Thyroid gland (tissue), 4 donors: ENCODE results near the gene USP21. TPM values are rescaled to one million over a fixed set of nuclear protein-coding genes. Genes with fewer than 3 reads are reported as not detected.

Experiments
- DNase-seq, 2 donors: peaks; one replicate each; pipeline ENCODE4 v3.0.0-alpha.2; 2019
- H3K27ac ChIP-seq, 3 donors: fragments of 200-600 bp; sonication (generic); 1 replicate in 2 of 3; 2 replicates in 1 of 3; pipeline ENCODE4 v1.5.1; 2016 to 2019; ENCODE audit warnings: mild to moderate bottlenecking in 1 of 3, moderate library complexity in 1 of 3
- H3K27me3 ChIP-seq: fragments of 200-600 bp; sonication (generic); one replicate; pipeline ENCODE4 v1.5.1; 2019
- H3K36me3 ChIP-seq, 2 donors: fragments of 200-600 bp; sonication (generic); one replicate each; pipeline ENCODE4 v1.5.1; 2016 to 2019
- H3K4me1 ChIP-seq, 2 donors: fragments of 200-600 bp; sonication (generic); one replicate each; pipeline ENCODE4 v1.5.1; 2017 to 2019
- H3K4me3 ChIP-seq, 3 donors: fragments of 200-600 bp; sonication (generic); replicated peaks in 1 of 3; 1 replicate in 2 of 3; 2 replicates in 1 of 3; pipeline ENCODE4 v1.5.1; 2016; ENCODE audit warnings: mild to moderate bottlenecking in 1 of 3
- H3K9me3 ChIP-seq: fragments of 200-600 bp; sonication (generic); one replicate; pipeline ENCODE4 v1.5.1; 2017
- CTCF ChIP-seq, 6 experiments: fragments of 200-600 bp in 3 of 6; fragments of 450-650 bp in 3 of 6; sonication (generic) in 3 of 6; IDR thresholded peaks; one replicate each; pipeline ENCODE4 v1.5.1; 2016 to 2019; ENCODE audit warnings: antibody characterized with exemption in 6 of 6, mild to moderate bottlenecking in 2 of 6, inconsistent platforms in 1 of 6, moderate library complexity in 1 of 6
- POLR2A ChIP-seq, 2 donors: fragments of 450-650 bp; IDR thresholded peaks; one replicate each; pipeline ENCODE4 v1.6.1; 2017; ENCODE audit warnings: antibody characterized with exemption in 2 of 2, mild to moderate bottlenecking in 2 of 2, moderate library complexity in 1 of 2
- WGBS, 2 donors: methylation state at CpG; one replicate each; pipeline ENCODE4 v1.1.5; 2017; 5-methylcytosine and 5-hydroxymethylcytosine counted together
- intact Hi-C: fragments of 100-400 bp; cut with DNase I; formaldehyde crosslinking; loops from one replicate; pipeline ENCODE4 v1.15.1; 2023
- total RNA-seq, 4 donors: library from RNA; depleted of rRNA; stranded (reverse); fragments of >200 nt; gene quantifications; one replicate each; pipeline ENCODE4 v1.2.3, GENCODE V29; 2016

Gene USP21
- total RNA-seq, 4 donors from 2014 or later = 21.2 to 27.6 (median 23.0) TPM

GRCh38 chr1:161130266-161130665 is 29.0 kb upstream of the USP21 start:
- Histone ChIP-seq H3K4me1 (peaks cover 20 to 28% of the 10 kb centered on the region in 2 donors), H3K36me3 (peaks cover 10% of the 10 kb centered on the region in 2 donors), H3K27me3 (no peaks in the 10 kb centered on the region), H3K9me3 (no peaks in the 10 kb centered on the region), H3K4me3 (no peak overlapping the region), H3K27ac (no peak overlapping the region)
- 61 to 65% methylated on average over 1 of the region's 1 CpG for WGBS, 2 donors
- TF ChIP-seq POLR2A (IDR thresholded peaks at IDR 0.05) (no peak), CTCF (IDR thresholded peaks at IDR 0.05) (no peak)
- intact Hi-C loops = no loop called here
- DNase-seq = no peak

GRCh38 chr1:161131523-161132409 is 27.5 kb upstream of the USP21 start:
- Histone ChIP-seq H3K4me1 (peaks cover 20 to 28% of the 10 kb centered on the region in 2 donors), H3K9me3 (no peaks in the 10 kb centered on the region), H3K36me3 (peaks cover 10% of the 10 kb centered on the region in 2 donors), H3K27ac (peak overlapping the region; percentile 86 to 98 (median 89)), H3K4me3 (peak overlapping the region; percentile 55 to 82 (median 72)), H3K27me3 (no peaks in the 10 kb centered on the region)
- intact Hi-C loops = no loop called here
- peak; percentile 31 to 35 for DNase-seq
- 2 to 3% methylated on average over 22 of the region's 22 CpGs for WGBS, 2 donors
- TF ChIP-seq CTCF (IDR thresholded peaks at IDR 0.05) = no peak
- peak in 1 of 2 donors; percentile 12 for TF ChIP-seq POLR2A (IDR thresholded peaks at IDR 0.05)

- Histone ChIP-seq H3K4me1 (peaks cover 20 to 28% of the 10 kb centered on the region in 2 donors), H3K4me3 (peak within 1 kb of the TSS; percentile 55 to 82 (median 72)), H3K36me3 (peaks cover 6 to 9% of the 10 kb centered on the region in 2 donors), H3K27me3 (no peaks in the 10 kb centered on the region), H3K9me3 (no peaks in the 10 kb centered on the region), H3K27ac (peak within 1 kb of the TSS; percentile 86 to 98 (median 89))
- WGBS, 2 donors = 0% methylated on average over 26 to 35 of the region's 68 CpGs
- intact Hi-C loops = no loop called here
- TF ChIP-seq CTCF (IDR thresholded peaks at IDR 0.05) (peak in 1 of 6 experiments; percentile 16), POLR2A (IDR thresholded peaks at IDR 0.05) (peak in 1 of 2 donors; percentile 54)
- peak; percentile 96 for DNase-seq
Measured at GRCh38 chr1:161132410-161133219, 26.7 kb upstream of the USP21 start, which contains the start of gene DEDD. DEDD (minus strand) TSS chr1:161132667; CDS start chr1:161124462, 8,205 bp downstream.

- Histone ChIP-seq H3K36me3 (peaks cover 4 to 5% of the 10 kb centered on the region in 2 donors), H3K4me1 (peaks cover 20 to 28% of the 10 kb centered on the region in 2 donors), H3K4me3 (peak overlapping the region; percentile 55 to 82 (median 72)), H3K27me3 (no peaks in the 10 kb centered on the region), H3K27ac (peak overlapping the region; percentile 86 to 98 (median 89)), H3K9me3 (no peaks in the 10 kb centered on the region)
- WGBS, 2 donors = 4 to 7% methylated on average over 11 of the region's 11 CpGs
- no peak for DNase-seq
- TF ChIP-seq POLR2A (IDR thresholded peaks at IDR 0.05) (no peak), CTCF (IDR thresholded peaks at IDR 0.05) (no peak)
- intact Hi-C loops = no loop called here
Measured at GRCh38 chr1:161133220-161133740, 26.0 kb upstream of the USP21 start.
